ENCODE measurements around the gene RSRC2. TPM values are rescaled to one million over a fixed set of nuclear protein-coding genes. Genes with fewer than 3 reads are reported as not detected.

The RSRC2 gene
- total RNA-seq, 1 experiment from 2014 or later = 35.7 TPM

Other genes with a start within 250 kb of the RSRC2 start
- gene CLIP1, start 104.3 kb downstream of the RSRC2 start, total RNA-seq (2014; rRNA removed; shearing (Covaris generic)) = 16.9 and 22.4 TPM in 2 replicates
- 9.0 and 16.0 TPM in 2 replicates for gene ZCCHC8, start 26.0 kb downstream of the RSRC2 start, total RNA-seq (2014; rRNA removed; shearing (Covaris generic))
- gene KNTC1, start 313 bp upstream of the RSRC2 start, total RNA-seq (2014; rRNA removed; shearing (Covaris generic)) = 17.9 and 31.4 TPM in 2 replicates
- 0.31 TPM in 1 of 2 replicates, not detected in the other for gene HCAR2, start 176.4 kb upstream of the RSRC2 start, total RNA-seq (2014; rRNA removed; shearing (Covaris generic))
- gene HCAR3, start 189.9 kb upstream of the RSRC2 start, total RNA-seq (2014; rRNA removed; shearing (Covaris generic)) = not detected in 2 replicates
- not detected in 2 replicates for gene HCAR1, start 203.9 kb upstream of the RSRC2 start, total RNA-seq (2014; rRNA removed; shearing (Covaris generic))
- gene DENR, start 225.9 kb upstream of the RSRC2 start, total RNA-seq (2014; rRNA removed; shearing (Covaris generic)) = 50.6 and 55.4 TPM in 2 replicates
- gene CCDC62, start 247.6 kb upstream of the RSRC2 start, total RNA-seq (2014; rRNA removed; shearing (Covaris generic)) = 0.25 and 0.35 TPM in 2 replicates